ENCODE results near the gene CFAP77. TPM values are rescaled to one million over a fixed set of nuclear protein-coding genes. Genes with fewer than 3 reads are reported as not detected.

Gene CFAP77
- total and polyA plus RNA-seq, 2 of the 8 experiments (the other 6 are each of a cell fraction or from before 2014, with no cell fraction given): 0.63 to 0.97 TPM

DNA sequence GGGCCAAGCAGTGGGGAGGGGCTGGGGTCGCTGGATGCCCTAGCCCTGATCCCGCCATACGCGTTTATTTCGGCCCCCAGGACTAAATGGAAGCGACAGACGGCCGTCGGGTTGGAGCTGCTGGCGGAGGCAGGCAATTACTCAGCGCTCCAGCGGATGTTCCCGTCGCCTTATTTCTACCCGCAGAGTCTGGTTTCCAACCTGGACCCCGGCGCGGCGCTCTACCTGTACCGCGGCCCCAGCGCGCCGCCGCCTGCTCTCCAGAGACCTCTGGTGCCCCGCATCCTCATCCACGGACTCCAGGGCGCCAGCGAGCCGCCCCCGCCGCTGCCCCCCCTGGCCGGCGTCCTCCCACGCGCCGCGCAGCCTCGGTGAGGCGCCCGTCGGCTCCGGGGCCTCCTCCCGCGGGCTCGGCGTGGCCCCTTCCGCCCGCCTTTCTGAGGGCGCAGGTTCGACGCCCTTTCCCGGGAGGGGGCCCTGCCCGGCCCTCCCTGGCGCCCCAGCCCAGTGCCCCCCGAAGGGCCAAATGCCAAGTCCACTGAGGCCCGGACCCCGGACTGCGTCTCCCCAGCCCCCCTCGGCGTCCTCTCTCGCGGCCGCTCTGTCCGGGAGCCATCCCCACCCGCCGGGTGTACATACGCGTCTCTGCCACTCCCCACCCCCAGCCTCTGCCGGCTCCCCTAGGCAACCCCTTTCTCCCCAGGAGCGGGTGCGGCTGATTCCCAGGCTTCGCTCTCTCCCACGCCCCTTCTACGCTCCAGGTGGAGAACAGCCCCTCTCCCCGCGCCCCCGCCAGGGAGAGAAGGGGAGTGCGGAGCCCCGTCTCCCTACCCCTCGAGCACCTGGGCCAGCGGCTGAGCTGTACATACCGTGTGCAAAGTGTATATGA is 179.4 kb downstream of the CFAP77 start:
- no peak overlapping the region for H2BK20ac ChIP-seq (ENCODE audit: low read length)
- no peaks in the 10 kb centered on the region for H3K79me1 ChIP-seq (ENCODE audit: low read depth, low read length)
- H3K14ac ChIP-seq (ENCODE audit: insufficient read length): no peak overlapping the region
- H4K5ac ChIP-seq (ENCODE audit: insufficient read length, low read depth, low read length): no peak overlapping the region
- H3K27ac ChIP-seq (ENCODE audit: low read depth, low read length): no peak overlapping the region
- no peak overlapping the region for H3K56ac ChIP-seq (replicated peaks; ENCODE audit: insufficient read length, low read depth, low read length)
- peaks cover 3 to 73% (median 44%) of the 10 kb centered on the region in 4 experiments for H3K4me1 ChIP-seq (replicated peaks in 1 of 4; ENCODE audit: control insufficient read depth in 3 of 4, insufficient read depth in 4 of 4, low read length in 3 of 4)
- H2AFZ ChIP-seq (ENCODE audit: low read length): no peak overlapping the region
- WGBS, 2 experiments (ENCODE audit: extremely low coverage in 1 of 2, insufficient coverage in 1 of 2, insufficient read length in 1 of 2, insufficient replicate concordance in 2 of 2, low coverage in 1 of 2, low lambda C conversion rate in 2 of 2, missing lambda C conversion rate in 1 of 2): 4% methylated on average over 48 of the region's 83 CpGs; no CpG with 5 or more reads in 1 of the 2 experiments
- peaks cover 2 to 21% of the 10 kb centered on the region in 2 experiments for H4K20me1 ChIP-seq (replicated peaks in 1 of 2; ENCODE audit: control insufficient read depth in 1 of 2, insufficient read depth in 2 of 2, low read length in 2 of 2)
- H3K79me2 ChIP-seq (ENCODE audit: control insufficient read depth in 1 of 2, insufficient read depth in 2 of 2, low read length in 2 of 2): no peaks in the 10 kb centered on the region
- no peak overlapping the region for H2BK120ac ChIP-seq (replicated peaks; ENCODE audit: low read depth, low read length)
- H3K4ac ChIP-seq (replicated peaks; ENCODE audit: insufficient read length, low read depth, low read length): no peak overlapping the region
- peak overlapping the region; percentile 12 to 65 (median 36); a peak in 6 of 8 replicates for H3K4me3 ChIP-seq (ENCODE audit: extremely low read depth in 1 of 4, insufficient read depth in 2 of 4, low read depth in 3 of 4, low read length in 4 of 4)
- CTCF ChIA-PET (ENCODE audit: partially characterized antibody): no interaction called here
- no peaks in the 10 kb centered on the region for H3K9me3 ChIP-seq (ENCODE audit: insufficient read depth in 2 of 2, low read depth in 1 of 2, low read length in 1 of 2)
- peak overlapping the region; percentile 67 for H4K91ac ChIP-seq (replicated peaks; ENCODE audit: insufficient read length, low read length)
- 0 out of 2 replicates have a peak overlapping the region, but pooled peaks have one; percentile 17 for H2BK12ac ChIP-seq (ENCODE audit: low read depth, low read length)
- H2BK5ac ChIP-seq (ENCODE audit: low read depth, low read length): no peak overlapping the region
- no peak overlapping the region for H3K9ac ChIP-seq (replicated peaks in 1 of 4; ENCODE audit: extremely low read depth in 1 of 4, low read depth in 3 of 4, low read length in 3 of 4)
- H3K18ac ChIP-seq (ENCODE audit: extremely low read depth, low read length): peak overlapping the region; percentile 83
- DNase-seq (ENCODE audit: low read depth in 1 of 2, low spot score in 2 of 2): peak in 1 of 2 experiments; percentile 74
- TF ChIP-seq EZH2 (IDR thresholded peaks at IDR 0.05; ENCODE audit: low read depth, low read length, severe bottlenecking) (peak; percentile 75), RBBP5 (IDR thresholded peaks at IDR 0.05; ENCODE audit: borderline replicate concordance, low read depth, low read length) (0 out of 2 replicates have a peak, but pooled peaks have one; percentile 29), SUZ12 (IDR thresholded peaks at IDR 0.05; ENCODE audit: low read length) (peak; percentile 59; the same call in 1 of the 2 replicates), CTBP2 (IDR thresholded peaks at IDR 0.05; ENCODE audit: borderline replicate concordance, insufficient read depth, insufficient read length, low read length) (no peak)
- POLR2A ChIA-PET (ENCODE audit: partially characterized antibody): interaction anchor here (0.8 to 2.9 kb wide), 3 partner anchors 17 to 80 kb away, joined by 3 to 10 read pairs (median 10); partner anchors contain the start of genes DDX31 and GTF3C4
- H3K36me3 ChIP-seq (ENCODE audit: control insufficient read depth in 2 of 4, insufficient read depth in 4 of 4, low read length in 3 of 4): no peaks in the 10 kb centered on the region; a peak in 1 of 8 replicates
- H2BK15ac ChIP-seq (ENCODE audit: low read length): no peak overlapping the region
- H3K4me2 ChIP-seq (ENCODE audit: insufficient read depth in 1 of 2, low read depth in 2 of 2, low read length in 2 of 2): peak overlapping the region; percentile 86 to 89
- FAIRE-seq: no peak
- peaks cover 17% of the 10 kb centered on the region for H3K23me2 ChIP-seq (ENCODE audit: low read depth, low read length)
- no peak overlapping the region for H3K23ac ChIP-seq (ENCODE audit: insufficient read length)
- peaks cover 56 to 67% (median 63%) of the 10 kb centered on the region in 4 experiments for H3K27me3 ChIP-seq (replicated peaks in 1 of 4; ENCODE audit: control insufficient read depth in 3 of 4, extremely low read depth in 1 of 4, insufficient read depth in 3 of 4, low read length in 3 of 4)
- H4K8ac ChIP-seq (ENCODE audit: extremely low read depth, insufficient read depth, low read length): peak overlapping the region; percentile 66
- no peak overlapping the region for H2AK5ac ChIP-seq (ENCODE audit: low read depth, low read length)

Data from H1 (cell line).